Panc1 (cell line): Measurements from ENCODE around the gene PTPRS.

Experiments
- POLR2AphosphoS5 ChIP-seq: IDR thresholded peaks from 2 replicates; pipeline ENCODE4 v1.6.1; 2012; ENCODE audit warnings: mild to moderate bottlenecking, low read depth, low read length, moderate library complexity
- SIN3A ChIP-seq: IDR thresholded peaks from 2 replicates; pipeline ENCODE4 v1.6.1; 2012; ENCODE audit warnings: low read depth, mild to moderate bottlenecking, low read length, moderate library complexity, borderline replicate concordance; ENCODE audit not compliant: insufficient read depth
- TF ChIP-seq, protein P1 (sequence below): fragments of 450-650 bp; IDR thresholded peaks from 2 replicates; pipeline ENCODE4 v1.5.1; 2017; ENCODE audit warnings: mild to moderate bottlenecking
- TF ChIP-seq, protein P2 (sequence below), 2 experiments: IDR thresholded peaks; 2 replicates each; pipeline ENCODE4 v1.6.1; 2011 to 2012; ENCODE audit warnings: low read depth in 2 of 2, control low read depth in 1 of 2, low read length in 1 of 2, mild to moderate bottlenecking in 1 of 2, moderate library complexity in 1 of 2; ENCODE audit not compliant: insufficient read depth in 1 of 2

GRCh38 chr19:5317321-5317720 is 23.3 kb downstream of the PTPRS start:
- TF ChIP-seq, protein P1, sequence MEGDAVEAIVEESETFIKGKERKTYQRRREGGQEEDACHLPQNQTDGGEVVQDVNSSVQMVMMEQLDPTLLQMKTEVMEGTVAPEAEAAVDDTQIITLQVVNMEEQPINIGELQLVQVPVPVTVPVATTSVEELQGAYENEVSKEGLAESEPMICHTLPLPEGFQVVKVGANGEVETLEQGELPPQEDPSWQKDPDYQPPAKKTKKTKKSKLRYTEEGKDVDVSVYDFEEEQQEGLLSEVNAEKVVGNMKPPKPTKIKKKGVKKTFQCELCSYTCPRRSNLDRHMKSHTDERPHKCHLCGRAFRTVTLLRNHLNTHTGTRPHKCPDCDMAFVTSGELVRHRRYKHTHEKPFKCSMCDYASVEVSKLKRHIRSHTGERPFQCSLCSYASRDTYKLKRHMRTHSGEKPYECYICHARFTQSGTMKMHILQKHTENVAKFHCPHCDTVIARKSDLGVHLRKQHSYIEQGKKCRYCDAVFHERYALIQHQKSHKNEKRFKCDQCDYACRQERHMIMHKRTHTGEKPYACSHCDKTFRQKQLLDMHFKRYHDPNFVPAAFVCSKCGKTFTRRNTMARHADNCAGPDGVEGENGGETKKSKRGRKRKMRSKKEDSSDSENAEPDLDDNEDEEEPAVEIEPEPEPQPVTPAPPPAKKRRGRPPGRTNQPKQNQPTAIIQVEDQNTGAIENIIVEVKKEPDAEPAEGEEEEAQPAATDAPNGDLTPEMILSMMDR, result no peak
- TF ChIP-seq SIN3A (no peak), POLR2AphosphoS5 (no peak)
- TF ChIP-seq, protein P2, sequence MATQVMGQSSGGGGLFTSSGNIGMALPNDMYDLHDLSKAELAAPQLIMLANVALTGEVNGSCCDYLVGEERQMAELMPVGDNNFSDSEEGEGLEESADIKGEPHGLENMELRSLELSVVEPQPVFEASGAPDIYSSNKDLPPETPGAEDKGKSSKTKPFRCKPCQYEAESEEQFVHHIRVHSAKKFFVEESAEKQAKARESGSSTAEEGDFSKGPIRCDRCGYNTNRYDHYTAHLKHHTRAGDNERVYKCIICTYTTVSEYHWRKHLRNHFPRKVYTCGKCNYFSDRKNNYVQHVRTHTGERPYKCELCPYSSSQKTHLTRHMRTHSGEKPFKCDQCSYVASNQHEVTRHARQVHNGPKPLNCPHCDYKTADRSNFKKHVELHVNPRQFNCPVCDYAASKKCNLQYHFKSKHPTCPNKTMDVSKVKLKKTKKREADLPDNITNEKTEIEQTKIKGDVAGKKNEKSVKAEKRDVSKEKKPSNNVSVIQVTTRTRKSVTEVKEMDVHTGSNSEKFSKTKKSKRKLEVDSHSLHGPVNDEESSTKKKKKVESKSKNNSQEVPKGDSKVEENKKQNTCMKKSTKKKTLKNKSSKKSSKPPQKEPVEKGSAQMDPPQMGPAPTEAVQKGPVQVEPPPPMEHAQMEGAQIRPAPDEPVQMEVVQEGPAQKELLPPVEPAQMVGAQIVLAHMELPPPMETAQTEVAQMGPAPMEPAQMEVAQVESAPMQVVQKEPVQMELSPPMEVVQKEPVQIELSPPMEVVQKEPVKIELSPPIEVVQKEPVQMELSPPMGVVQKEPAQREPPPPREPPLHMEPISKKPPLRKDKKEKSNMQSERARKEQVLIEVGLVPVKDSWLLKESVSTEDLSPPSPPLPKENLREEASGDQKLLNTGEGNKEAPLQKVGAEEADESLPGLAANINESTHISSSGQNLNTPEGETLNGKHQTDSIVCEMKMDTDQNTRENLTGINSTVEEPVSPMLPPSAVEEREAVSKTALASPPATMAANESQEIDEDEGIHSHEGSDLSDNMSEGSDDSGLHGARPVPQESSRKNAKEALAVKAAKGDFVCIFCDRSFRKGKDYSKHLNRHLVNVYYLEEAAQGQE (IDR thresholded peaks at IDR 0.05; ENCODE audit: insufficient read depth in 1 of 2, low read depth in 2 of 2, low read length in 1 of 2), result no peak
